GM21381 (cell line): ENCODE data around the gene APH1A.
"Not testable (repeated sequence)": the region's sequence is repeated elsewhere in the genome, so short reads cannot be mapped to it uniquely, and the experiment has no call there.

Experiments used
- ATAC-seq: cut with Tn5 transposase; IDR thresholded peaks from one replicate; pipeline ENCODE4 v1.9.1; 2021; ENCODE audit warnings: mild to moderate bottlenecking, moderate library complexity; ENCODE audit not compliant: unreplicated experiment

The APH1A gene

DNA sequence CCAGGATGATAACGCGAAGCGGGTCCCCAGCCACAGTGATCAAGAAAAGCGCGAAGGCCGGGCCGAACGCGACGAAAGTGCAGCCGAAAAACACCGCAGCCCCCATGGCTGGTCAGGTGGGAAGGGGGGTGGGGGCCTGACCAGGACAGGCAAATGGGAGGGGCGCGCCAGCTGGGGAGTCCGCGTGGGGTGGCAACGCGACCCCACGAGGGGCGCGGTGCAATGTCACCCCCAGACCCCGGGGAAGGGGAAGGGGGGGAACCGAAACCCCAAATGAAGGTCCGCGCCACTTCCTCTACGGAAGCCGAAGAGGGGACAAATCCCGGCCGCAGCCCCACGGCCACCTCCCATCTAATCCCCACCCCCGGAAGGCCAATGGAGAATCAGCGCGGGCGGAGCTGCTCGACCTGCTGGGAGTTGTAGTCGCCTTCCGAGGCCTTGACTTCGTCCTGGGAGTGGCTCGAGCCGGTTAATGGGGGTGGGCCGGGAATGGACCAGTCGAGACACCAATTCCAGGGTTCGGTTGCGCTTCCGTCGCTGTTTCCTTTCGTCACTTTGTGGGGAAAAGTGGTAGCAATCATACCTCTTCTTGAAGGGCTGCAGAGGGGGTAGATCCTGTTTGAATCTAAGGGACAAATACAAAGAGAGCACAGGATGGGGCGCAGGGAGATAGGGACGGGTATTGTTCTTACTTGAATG, at the start of gene APH1A:
APH1A (minus strand) TSS at position 312 of the 699 bp plus-strand sequence; CDS start at position 106, 206 bp downstream.
- peak; percentile 89 for ATAC-seq

GRCh38 chr1:150314691-150315090, 45.9 kb upstream of the APH1A start:
- not testable (repeated sequence) for ATAC-seq

DNA sequence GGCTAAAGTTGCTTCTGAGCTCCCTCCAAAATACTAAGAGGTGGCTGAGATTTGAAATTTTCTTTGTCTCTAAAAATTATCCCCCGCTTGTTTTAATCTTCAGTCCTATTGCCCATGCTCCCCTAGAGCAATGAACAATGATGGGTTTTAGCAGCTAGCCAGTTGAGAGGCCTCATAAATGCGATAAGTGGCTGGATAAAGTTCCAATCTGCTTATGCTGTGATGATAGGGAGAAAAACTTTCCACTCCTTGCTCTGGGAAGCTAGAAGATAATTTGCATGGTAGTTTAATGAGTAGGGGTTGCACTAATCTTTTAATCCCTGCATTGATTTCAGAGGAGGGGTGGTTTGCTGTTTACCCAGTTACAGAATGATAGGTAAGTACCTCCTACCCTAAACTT, 42.9 kb upstream of the APH1A start:
- ATAC-seq, result no peak

- no peak for ATAC-seq
These were observed 41.1 kb upstream of the APH1A start for GRCh38 chr1:150309758-150310508.

GRCh38 chr1:150308585-150308984, 39.8 kb upstream of the APH1A start:
- not testable (repeated sequence) for ATAC-seq

DNA sequence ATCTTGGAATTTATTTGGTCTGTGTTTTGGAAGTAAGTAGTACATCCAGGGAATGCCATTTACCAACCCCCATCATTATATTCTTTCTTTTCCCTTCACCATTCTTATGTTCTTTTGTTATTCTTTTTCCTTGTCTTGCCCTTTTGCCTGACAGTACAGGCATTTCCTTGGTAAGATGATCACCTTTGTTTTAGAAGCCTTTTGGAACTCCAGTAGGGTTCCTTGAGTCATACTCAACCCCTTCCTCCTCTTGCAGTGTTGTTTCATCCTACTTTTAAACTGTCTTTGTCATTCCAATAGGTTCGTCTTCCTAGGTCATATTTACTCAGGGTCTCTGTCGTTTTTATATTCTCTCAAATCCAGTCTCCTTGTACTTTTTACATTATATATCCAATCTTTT, 34.1 kb upstream of the APH1A start:
- ATAC-seq, result no peak

GRCh38 chr1:150302338-150302737, 33.5 kb upstream of the APH1A start:
- no peak for ATAC-seq

- ATAC-seq, result no peak
These were observed 30.9 kb upstream of the APH1A start for GRCh38 chr1:150299716-150300115.

GRCh38 chr1:150295476-150295875, 26.7 kb upstream of the APH1A start:
- ATAC-seq, result no peak

- ATAC-seq, result peak; percentile 98
These were observed 24.8 kb upstream of the APH1A start, which contains the start of gene MRPS21 for GRCh38 chr1:150293433-150294253. Gene MRPS21 (plus strand): TSS chr1:150293861. CDS start chr1:150294367, 506 bp downstream.

DNA sequence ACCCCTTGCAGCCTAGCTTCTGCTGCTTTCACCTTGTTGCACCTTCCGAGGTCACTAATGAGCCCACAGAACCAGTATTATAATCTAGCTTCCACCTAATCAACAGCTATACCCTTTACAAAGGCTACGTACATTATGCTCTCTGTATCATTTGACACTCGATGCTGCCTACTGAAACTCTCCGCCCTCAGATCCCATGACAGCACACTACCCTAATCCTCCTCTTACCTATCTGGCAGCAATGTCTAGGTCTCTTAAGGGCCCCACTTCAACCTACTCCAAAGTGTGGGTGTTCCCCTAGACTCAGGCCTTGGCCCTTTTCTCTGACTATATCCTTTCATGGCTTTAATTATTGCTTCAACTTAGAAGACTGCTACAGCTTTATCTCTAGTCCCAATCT, 20.0 kb upstream of the APH1A start:
- no peak for ATAC-seq

GRCh38 chr1:150288382-150288781, 19.6 kb upstream of the APH1A start:
- ATAC-seq, result no peak

GRCh38 chr1:150283260-150283659, 14.4 kb upstream of the APH1A start:
- ATAC-seq, result no peak

DNA sequence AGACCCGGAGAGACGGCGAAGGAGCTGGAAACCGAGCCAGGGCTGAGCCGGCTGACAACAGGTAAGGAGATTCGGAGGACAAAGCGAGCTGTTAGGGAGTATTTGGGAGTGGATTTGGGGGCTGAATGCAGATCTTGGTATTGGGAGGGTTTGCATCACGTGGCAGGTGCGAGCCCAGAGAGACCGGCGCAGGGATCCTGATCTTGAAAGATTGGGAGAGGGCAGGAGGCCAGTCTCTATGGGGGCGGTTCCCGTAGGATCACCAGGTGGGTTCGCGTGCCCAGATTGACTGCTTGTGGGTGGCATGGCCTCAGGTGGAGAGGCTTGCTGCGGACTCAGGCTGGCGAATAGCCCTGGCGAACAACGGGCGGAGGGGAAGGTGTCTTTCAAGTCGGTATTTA, 13.7 kb upstream of the APH1A start:
- ATAC-seq, result no peak

- ATAC-seq, result peak; percentile 68
These were observed 13.1 kb upstream of the APH1A start, which contains the start of gene CIART for GRCh38 chr1:150281758-150282557. Gene CIART (plus strand): TSS chr1:150282554. CDS start chr1:150283268, 714 bp downstream.

DNA sequence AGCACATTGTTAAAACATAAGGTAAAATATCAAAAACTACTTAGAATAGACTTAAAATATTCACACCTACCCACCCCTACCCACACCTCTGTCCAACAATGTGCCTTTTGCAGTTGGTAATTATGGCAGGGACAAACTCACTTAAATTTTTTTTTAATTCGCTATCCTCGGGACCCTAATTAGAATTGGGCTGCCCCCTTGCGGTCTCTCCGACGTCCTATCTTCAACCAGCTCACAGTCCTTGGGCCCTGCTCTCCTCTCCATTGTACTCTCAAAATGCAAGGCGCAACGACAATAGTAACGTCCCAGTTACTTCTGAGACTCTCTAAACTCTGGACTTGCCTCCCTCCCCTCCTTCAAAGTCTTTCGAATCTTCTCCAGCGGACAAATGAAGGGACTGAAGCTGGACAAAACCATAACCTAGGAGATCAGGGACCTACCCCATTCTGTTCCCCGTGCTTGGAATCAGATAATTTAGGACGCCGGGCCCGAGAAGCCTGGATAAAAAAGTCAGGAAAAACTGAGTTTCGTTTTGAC, 12.5 kb upstream of the APH1A start:
- no peak for ATAC-seq

DNA sequence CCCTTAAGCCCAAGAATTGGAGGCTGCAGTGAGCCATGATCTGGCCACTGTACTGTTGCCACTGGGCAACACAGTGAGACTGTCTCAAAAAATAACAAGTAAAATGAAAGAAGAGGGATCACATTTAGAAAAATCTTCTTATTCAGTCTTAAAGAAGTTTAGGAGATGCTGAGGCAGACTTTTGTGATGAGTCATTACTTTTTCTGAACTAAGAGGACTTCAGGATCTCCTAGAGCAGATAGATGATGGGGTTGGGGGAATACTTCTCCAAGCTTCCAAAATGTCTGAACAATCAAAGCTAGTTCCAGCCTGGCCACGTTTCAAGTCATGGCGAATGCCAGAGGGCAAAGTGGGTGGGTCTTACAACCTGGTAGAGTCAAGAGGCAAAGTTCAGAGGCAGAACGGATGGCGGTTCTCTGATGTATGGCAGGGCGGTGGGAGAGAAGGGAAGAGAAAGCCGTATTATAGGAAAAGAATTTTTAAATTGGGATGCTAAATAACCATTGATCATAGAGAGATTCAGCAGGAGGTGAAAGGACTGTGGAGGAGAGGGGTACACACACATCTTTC, 11.4 kb upstream of the APH1A start:
- no peak for ATAC-seq

- ATAC-seq, result no peak
These were observed 4.5 kb upstream of the APH1A start for GRCh38 chr1:150273311-150273710.

DNA sequence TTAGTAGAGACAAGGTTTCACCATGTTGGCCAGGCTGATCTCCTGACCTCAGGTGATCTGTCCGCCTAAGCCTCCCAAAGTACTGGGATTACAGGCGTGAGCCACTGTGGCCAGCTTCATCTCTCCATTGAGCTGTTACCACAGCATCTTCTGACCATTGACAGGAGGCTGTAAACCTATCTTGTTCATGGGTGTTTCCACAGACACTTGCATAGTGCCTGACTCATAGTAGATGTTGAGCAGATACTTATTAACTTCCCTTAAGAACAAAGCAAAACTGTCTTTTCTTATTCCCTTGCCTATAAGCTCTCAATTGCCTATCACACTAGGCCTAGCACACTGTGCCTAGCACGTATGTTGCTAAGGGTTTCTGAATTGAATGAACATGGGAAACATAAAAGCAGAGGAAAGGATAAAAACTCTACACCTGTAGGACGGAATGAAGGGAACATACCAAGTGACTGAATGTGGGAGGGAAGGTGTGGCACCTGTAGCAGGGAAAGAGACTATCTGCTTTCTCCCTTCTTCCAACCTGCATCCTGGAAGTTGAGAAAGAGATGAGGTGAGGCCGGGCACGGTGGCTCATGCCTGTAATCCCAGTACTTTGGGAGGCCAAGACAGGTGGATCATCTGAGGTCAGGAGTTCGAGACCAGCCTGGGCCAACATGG, 2.6 kb upstream of the APH1A start:
- ATAC-seq, result no peak
